ENCODE data around the gene TOP2A.

- TF ChIP-seq CTCF (IDR thresholded peaks at IDR 0.05) (no peak), POLR2A (IDR thresholded peaks at IDR 0.05) (no peak)
Measured at GRCh38 chr17:40366861-40367518, 50.7 kb downstream of the TOP2A start.
